Heart right ventricle (tissue), 16 donors: ENCODE measurements around the gene EPHA8. TPM values are rescaled to one million over a fixed set of nuclear protein-coding genes. Genes with fewer than 3 reads are reported as not detected.

Experiments
- ATAC-seq, 8 donors: fragments of 200-7000 bp; cut with Tn5 transposase; one replicate each; pipeline ENCODE4 v1.9.1; 2020; ENCODE audit warnings: mild to moderate bottlenecking in 8 of 8, moderate library complexity in 8 of 8, moderate number of reproducible peaks in 1 of 8
- DNase-seq, 2 donors: peaks; one replicate each; pipeline ENCODE4 v3.0.0-alpha.2; 2020
- H3K27ac ChIP-seq, 10 donors: fragments of 200-600 bp; sonication (generic) in 2 of 10; one replicate each; pipeline versions ENCODE4 v1.5.0 to v1.8.0; 2020 to 2022; ENCODE audit warnings: mild to moderate bottlenecking in 3 of 10
- H3K27me3 ChIP-seq, 7 donors: fragments of 200-600 bp; one replicate each; pipeline ENCODE4 v1.8.0; 2021 to 2022; ENCODE audit warnings: mild to moderate bottlenecking in 2 of 7
- H3K36me3 ChIP-seq, 9 donors: fragments of 200-600 bp; sonication (generic) in 1 of 9; one replicate each; pipeline versions ENCODE4 v1.5.0 to v1.8.0; 2020 to 2022; ENCODE audit warnings: mild to moderate bottlenecking in 2 of 9
- H3K4me1 ChIP-seq, 9 donors: fragments of 200-600 bp; sonication (generic) in 1 of 9; one replicate each; pipeline versions ENCODE4 v1.5.0 to v1.8.0; 2020 to 2022; ENCODE audit warnings: mild to moderate bottlenecking in 4 of 9
- H3K4me3 ChIP-seq, 10 donors: fragments of 200-600 bp; sonication (generic) in 2 of 10; one replicate each; pipeline versions ENCODE4 v1.5.0 to v1.8.0; 2020 to 2022; ENCODE audit warnings: mild to moderate bottlenecking in 7 of 10, moderate library complexity in 2 of 10
- H3K9me3 ChIP-seq, 11 donors: fragments of 200-600 bp in 10 of 11; sonication (generic) in 2 of 11; one replicate each; pipeline versions ENCODE4 v1.5.0 to v1.8.0; 2013 to 2022; ENCODE audit warnings: mild to moderate bottlenecking in 2 of 11, control low read depth in 1 of 11, moderate library complexity in 1 of 11
- WGBS, 2 donors: extraction: QIAGEN DNeasy Blood & Tissue Kit; methylation state at CpG; one replicate each; pipeline ENCODE4 v1.1.7; 2013; ENCODE audit warnings: inconsistent platforms in 1 of 2; 5-methylcytosine and 5-hydroxymethylcytosine counted together
- intact Hi-C, 10 donors: fragments of 100-400 bp; cut with DNase I; formaldehyde crosslinking; loops; one replicate each; pipeline versions ENCODE4 v1.11.1 to v1.14.2; 2022
- polyA plus RNA-seq, 2 donors: library from polyadenylated mRNA; stranded (reverse); fragments of 200-250 nt; gene quantifications; one replicate each; pipeline ENCODE4 v1.2.3, GENCODE V29; 2013
- total RNA-seq, 10 donors: library from RNA; stranded (reverse); fragmentation: NEBNext Ultra II Directional in 3 of 10; extraction: Animal tissue kit (Norgen Biotek cat#: 25700) in 3 of 10; gene quantifications; one replicate each; pipeline versions ENCODE4 v1.2.1 to v1.2.4, GENCODE V29; 2021 to 2023
- TF ChIP-seq, protein P1 (sequence below), 9 donors: fragments of 200-600 bp; sonication (generic) in 2 of 9; IDR thresholded peaks; one replicate each; pipeline versions ENCODE4 v1.5.0 to v1.8.0; 2021 to 2022; ENCODE audit warnings: antibody characterized with exemption in 9 of 9, mild to moderate bottlenecking in 5 of 9, moderate library complexity in 1 of 9
- donor health status: Arrhythmogenic right ventricular cardiomyopathy.
- donor health status: ischemic (EF 13 %, LVEDD 7.1; RV severe dilation, severe dysfunction).
- donor health status: healthy with polysubstance abuse.
- donor health status: DM: no; HTN: yes; CAD: no.
- donor health status: DM: no; HTN: no; CAD: no.
- donor health status: ischemic (EF 25% LVEDD 6.9; RV normal size, moderate dysfunction).
- donor health status: ischemic (EF 25% LVEDD 5.7; RV mildly dilated, moderate dysfunction).
- donor health status: healthy.
- donor health status: DM: yes; HTN: yes; CAD: no.
- donor health status: Ischemic cardiomyopathy.
- donor health status: ischemic (EF 35%, LVEDD 5.7; RV mildly dilated, moderate dysfunction).
- donor health status: nonischemic (EF 11% LVEDD 7.7; RV severe dilation, severe dysfunction).
- donor health status: DM: yes; HTN: yes; CAD: no.
- donor health status: PGD.
- donor health status: ischemic (EF 29% LVEDD 5.4; RV normal size, mild dysfunction).
- donor health status: nonischemic (EF 23%, LVEDD 6.1; RV moderate dilation, normal function).

Gene EPHA8
- total and polyA plus RNA-seq, 12 donors: 0.12 to 0.30 TPM; not detected in 10

DNA sequence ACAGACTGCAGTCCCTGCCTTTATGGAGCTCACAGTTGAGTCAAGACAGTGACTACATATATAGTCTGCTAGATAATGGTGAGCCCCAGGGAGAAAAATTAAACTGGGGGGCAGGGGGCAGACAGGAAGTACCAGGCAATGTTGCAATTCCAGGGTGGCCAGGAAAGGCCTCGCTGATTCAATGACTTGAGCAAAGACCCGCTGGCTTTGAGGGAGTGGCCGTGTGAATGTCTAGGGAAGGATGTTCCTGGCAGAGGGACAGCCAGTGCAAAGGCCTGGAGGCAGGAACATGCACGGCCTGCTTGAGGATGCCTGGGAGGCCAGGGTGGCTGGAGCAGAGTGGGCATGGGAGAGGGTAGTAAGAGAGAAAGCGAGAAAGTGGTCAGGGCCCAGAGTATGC is 23.0 kb upstream of the EPHA8 start:
- Histone ChIP-seq H3K9me3 (no peaks in the 10 kb centered on the region), H3K27ac (no peak overlapping the region), H3K4me3 (no peak overlapping the region), H3K4me1 (no peaks in the 10 kb centered on the region), H3K36me3 (no peaks in the 10 kb centered on the region), H3K27me3 (peaks cover 0 to 20% (median 11%) of the 10 kb centered on the region in 7 donors)
- 59 to 66% methylated on average over 5 of the region's 5 CpGs for WGBS, 2 donors
- TF ChIP-seq, protein P1, sequence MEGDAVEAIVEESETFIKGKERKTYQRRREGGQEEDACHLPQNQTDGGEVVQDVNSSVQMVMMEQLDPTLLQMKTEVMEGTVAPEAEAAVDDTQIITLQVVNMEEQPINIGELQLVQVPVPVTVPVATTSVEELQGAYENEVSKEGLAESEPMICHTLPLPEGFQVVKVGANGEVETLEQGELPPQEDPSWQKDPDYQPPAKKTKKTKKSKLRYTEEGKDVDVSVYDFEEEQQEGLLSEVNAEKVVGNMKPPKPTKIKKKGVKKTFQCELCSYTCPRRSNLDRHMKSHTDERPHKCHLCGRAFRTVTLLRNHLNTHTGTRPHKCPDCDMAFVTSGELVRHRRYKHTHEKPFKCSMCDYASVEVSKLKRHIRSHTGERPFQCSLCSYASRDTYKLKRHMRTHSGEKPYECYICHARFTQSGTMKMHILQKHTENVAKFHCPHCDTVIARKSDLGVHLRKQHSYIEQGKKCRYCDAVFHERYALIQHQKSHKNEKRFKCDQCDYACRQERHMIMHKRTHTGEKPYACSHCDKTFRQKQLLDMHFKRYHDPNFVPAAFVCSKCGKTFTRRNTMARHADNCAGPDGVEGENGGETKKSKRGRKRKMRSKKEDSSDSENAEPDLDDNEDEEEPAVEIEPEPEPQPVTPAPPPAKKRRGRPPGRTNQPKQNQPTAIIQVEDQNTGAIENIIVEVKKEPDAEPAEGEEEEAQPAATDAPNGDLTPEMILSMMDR (IDR thresholded peaks at IDR 0.05): no peak
- no peak for DNase-seq
- intact Hi-C loops: loop anchor here in 1 of 10 donors (10.0 kb wide), 1 partner anchor 94 kb away; the partner anchor contains the start of gene C1QA
- ATAC-seq: no peak

DNA sequence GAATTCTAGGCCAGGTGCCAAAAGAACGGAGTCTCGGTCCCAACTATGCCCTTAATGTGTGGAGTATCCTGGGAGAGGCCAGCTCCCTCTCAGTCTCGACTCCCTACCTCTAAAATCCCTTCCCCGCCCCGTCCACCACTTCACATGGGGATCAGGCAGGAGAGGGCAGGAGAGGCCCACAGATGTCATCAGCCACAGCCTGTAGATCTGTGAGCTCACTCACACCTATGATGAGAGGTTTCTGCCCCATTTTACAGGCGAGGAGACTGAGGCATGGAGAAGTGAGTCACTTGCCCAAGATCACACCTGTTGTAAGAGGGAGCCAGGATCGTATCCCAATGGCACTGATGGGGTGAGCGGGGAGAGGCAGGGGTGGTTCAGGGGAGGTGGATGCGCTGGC is 20.4 kb upstream of the EPHA8 start:
- intact Hi-C loops: loop anchor here in 1 of 10 donors (10.0 kb wide), 1 partner anchor 92 kb away; the partner anchor contains the start of gene C1QA
- Histone ChIP-seq H3K36me3 (no peaks in the 10 kb centered on the region), H3K4me3 (no peak overlapping the region), H3K4me1 (no peaks in the 10 kb centered on the region), H3K27ac (no peak overlapping the region), H3K27me3 (peaks cover 0 to 43% (median 27%) of the 10 kb centered on the region in 7 donors), H3K9me3 (no peaks in the 10 kb centered on the region)
- TF ChIP-seq, protein P1 (IDR thresholded peaks at IDR 0.05): no peak
- DNase-seq: no peak
- 70 to 71% methylated on average over 9 of the region's 9 CpGs for WGBS, 2 donors
- ATAC-seq: no peak

DNA sequence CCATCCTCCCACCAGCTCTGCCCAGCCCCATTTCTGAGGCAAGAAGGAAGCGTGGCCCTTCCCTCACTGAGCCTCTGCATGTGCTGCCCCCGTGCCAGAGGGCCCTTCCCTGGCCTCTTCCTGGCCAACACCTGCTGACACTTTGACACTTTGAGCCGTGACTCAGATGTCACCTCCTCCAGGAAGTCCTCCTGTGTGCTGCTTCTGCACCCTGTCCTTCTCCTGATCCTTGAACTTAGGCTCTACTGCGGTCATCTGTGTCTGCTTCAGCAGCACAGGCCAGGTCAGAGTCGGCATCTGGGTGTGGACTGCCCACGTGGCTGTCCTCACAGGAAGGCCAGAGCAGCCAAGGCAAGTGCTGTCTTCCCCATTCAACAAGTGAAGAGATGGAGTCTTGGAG is 19.6 kb upstream of the EPHA8 start:
- ATAC-seq: no peak
- intact Hi-C loops: loop anchor here in 1 of 10 donors (10.0 kb wide), 1 partner anchor 91 kb away; the partner anchor contains the start of gene C1QA
- H3K9me3 ChIP-seq: no peaks in the 10 kb centered on the region
- 68% methylated on average over 6 of the region's 6 CpGs for WGBS, 2 donors
- H3K27ac ChIP-seq: no peak overlapping the region
- no peaks in the 10 kb centered on the region for H3K4me1 ChIP-seq
- H3K27me3 ChIP-seq: peaks cover 0 to 51% (median 34%) of the 10 kb centered on the region in 7 donors
- H3K4me3 ChIP-seq: no peak overlapping the region
- TF ChIP-seq, protein P1 (IDR thresholded peaks at IDR 0.05): no peak
- H3K36me3 ChIP-seq: no peaks in the 10 kb centered on the region
- DNase-seq: no peak

DNA sequence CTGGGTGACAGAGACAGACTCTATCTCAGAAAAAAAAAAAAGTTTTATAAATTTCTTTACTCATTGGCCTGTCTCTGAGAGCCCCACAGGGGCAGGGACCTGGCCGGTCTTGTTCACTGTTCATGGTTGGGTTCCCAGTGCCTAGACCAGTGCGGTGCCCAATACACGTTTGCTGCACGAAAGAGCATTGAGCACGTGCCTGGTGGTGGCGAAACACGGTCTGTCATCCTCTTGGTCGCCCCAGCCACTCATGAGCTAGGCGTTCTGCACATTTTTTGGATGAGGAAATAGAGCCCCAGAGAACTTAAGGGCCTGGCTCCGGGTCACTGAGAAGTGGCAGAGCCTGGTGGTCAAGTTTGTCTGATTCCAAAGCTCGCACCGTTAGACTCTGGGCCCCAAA is 18.7 kb upstream of the EPHA8 start:
- Histone ChIP-seq H3K4me1 (no peaks in the 10 kb centered on the region), H3K36me3 (no peaks in the 10 kb centered on the region), H3K27me3 (peaks cover 0 to 60% (median 44%) of the 10 kb centered on the region in 7 donors), H3K27ac (no peak overlapping the region), H3K4me3 (no peak overlapping the region), H3K9me3 (no peaks in the 10 kb centered on the region)
- TF ChIP-seq, protein P1 (IDR thresholded peaks at IDR 0.05): no peak
- intact Hi-C loops: loop anchor here in 1 of 10 donors (10.0 kb wide), 1 partner anchor 90 kb away; the partner anchor contains the start of gene C1QA
- 88 to 91% methylated on average over 12 of the region's 12 CpGs for WGBS, 2 donors
- ATAC-seq (no peak), DNase-seq (no peak)
